ENCODE data around the gene PGA3.
"Not testable (repeated sequence)": the region's sequence is repeated elsewhere in the genome, so short reads cannot be mapped to it uniquely, and the experiment has no call there.

PGA3 gene

GRCh38 chr11:61211327-61211952, 8.1 kb downstream of the PGA3 start:
- not testable (repeated sequence) for DNase-seq

- not testable (repeated sequence) for DNase-seq
Observed at GRCh38 chr11:61212202-61212601, 8.9 kb downstream of the PGA3 start.

- not testable (repeated sequence) for DNase-seq
Observed at GRCh38 chr11:61213711-61214324, 10.5 kb downstream of the PGA3 start.

- not testable (repeated sequence) for DNase-seq
Observed at GRCh38 chr11:61218306-61218705, 15.0 kb downstream of the PGA3 start.

DNA sequence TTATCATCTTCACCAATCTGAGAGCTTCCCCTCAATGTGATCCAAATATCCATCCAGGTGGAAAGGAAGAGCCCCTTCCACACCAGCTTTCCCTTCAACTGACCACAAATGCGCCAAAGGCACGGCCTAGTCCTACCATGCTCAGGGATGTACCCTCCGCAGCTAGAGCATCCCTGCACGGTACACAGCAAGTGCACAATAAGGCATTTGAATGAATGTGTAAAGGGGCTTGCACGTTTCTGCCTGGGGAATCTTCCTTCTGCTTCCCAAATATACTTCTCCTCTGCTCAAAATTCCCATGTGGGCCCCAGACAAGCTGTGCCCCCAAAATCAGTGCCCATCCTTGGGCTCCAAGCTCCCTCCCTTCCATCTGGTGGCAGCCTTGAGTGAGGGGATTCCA, 15.7 kb downstream of the PGA3 start:
- DNase-seq, result not testable (repeated sequence)

GRCh38 chr11:61222047-61222446, 18.7 kb downstream of the PGA3 start, which contains the start of gene PGA4:
TSS of gene PGA4 (plus strand) at chr11:61222347. CDS start at chr11:61222401, 54 bp downstream.
- DNase-seq, result not testable (repeated sequence)

DNA sequence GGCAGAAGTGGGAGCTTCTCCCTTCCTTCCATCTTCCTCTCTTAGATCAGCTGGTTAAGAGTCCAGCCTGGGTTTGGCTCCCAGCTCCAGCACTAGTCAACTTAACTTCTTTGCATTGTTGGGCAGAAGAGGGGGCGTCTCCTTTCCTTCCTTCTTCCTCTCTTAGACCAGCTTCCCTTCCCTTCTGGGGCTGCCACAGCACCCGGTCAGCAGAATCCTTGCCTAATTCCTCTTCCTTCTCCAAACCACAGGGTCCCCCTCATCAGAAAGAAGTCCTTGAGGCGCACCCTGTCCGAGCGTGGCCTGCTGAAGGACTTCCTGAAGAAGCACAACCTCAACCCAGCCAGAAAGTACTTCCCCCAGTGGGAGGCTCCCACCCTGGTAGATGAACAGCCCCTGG, 19.4 kb downstream of the PGA3 start:
- DNase-seq, result not testable (repeated sequence)

DNA sequence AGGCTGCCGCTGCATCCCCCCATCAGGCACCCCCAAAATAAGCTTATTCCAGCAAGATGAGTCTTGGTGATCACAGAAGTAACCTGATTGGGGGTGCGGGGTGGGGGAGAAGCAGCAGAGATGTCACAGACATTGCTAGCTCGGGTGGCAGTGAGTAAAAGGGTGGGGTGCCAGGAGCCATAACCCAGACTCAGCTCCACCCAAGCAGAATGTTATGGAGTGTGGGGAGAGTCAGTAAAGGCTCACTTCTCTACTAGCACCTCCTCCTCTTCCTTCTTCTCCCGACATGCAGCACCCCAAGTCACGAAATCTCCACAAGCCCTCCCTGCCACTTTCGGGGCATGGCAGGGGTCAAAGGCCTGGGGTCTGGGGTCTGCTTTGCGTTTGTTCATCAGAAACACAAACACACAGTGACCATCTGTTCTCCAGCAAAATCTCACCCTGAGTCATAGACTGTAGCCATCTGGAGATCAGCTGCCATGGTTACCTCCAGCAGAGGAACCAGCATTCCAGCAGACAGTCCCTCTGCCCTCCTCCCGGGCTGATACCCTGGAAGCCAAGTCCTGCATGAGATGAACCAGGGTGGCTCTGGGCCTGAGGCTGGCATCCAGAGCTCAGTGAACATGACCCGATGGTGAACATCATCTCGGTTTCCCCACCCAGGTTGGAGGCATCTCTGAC, 23.3 kb downstream of the PGA3 start:
- not testable (repeated sequence) for DNase-seq

DNA sequence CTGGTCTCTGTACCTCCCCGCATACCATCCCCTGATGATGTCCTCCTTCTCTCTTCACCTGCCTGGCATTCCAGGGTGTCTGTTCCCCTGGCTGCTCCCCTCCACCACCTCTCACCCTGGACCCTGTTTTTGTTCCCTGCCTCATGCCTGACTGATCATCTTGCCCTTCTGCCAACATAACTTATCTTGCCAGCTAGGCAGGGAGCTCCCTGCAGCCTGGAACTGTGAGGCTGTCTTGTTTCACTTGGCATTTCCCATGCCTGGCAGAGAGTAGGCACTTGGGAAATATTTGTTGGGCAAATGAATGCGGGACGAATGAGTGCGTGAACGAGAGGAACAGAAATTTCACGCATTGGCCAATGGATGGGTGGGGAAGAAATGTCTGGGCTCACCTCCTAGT, 26.1 kb downstream of the PGA3 start:
- DNase-seq, result not testable (repeated sequence)

GRCh38 chr11:61231033-61231432, 27.7 kb downstream of the PGA3 start:
- DNase-seq, result not testable (repeated sequence)

DNA sequence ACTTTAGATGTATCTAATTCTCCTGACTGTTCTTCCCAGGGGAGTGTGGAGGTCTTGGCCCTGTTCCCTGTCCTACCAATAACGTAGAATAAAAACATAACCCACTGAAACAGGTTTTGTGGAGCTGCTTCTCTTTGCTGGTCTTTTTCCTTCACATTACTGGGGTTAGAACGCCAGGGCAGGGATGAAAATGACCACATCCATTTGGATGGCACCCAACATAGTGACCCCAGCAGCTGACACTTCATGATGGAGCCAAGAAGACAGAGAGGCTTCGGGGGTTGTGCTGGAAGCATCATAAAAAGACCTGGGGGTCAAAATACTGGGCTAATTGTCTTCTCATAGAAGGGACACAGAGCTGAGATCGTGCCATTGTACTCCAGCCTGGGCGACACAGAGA, 28.3 kb downstream of the PGA3 start:
- DNase-seq, result not testable (repeated sequence)

DNA sequence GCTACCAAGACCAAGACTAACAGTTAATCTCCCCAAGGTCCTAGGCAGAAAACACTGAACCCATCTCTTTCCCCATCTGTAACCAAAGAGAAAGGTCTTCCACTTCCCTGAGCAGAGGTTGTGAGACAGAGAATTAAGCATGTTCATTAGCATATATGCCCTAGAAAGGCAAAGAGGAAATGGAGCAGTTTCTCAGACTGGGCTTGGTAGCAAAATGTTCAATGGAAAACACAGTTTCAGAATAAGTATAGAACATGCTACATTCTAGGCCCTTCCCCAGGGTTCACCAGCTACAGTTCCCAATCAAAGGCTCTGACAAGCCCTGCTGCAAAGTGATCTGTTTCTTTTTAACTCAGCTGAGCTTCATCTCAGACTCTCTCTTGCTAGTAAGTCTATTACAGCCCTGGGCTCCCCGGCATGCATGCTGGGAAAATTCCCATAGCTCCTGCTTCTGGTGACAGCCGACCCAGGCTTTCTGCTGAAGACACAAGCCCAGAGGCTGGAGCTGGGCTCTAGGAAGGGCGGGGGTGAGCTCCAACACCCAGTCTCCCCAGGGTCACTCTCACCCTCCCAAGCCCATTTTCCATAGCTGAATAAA, 29.3 kb downstream of the PGA3 start:
- not testable (repeated sequence) for DNase-seq

DNA sequence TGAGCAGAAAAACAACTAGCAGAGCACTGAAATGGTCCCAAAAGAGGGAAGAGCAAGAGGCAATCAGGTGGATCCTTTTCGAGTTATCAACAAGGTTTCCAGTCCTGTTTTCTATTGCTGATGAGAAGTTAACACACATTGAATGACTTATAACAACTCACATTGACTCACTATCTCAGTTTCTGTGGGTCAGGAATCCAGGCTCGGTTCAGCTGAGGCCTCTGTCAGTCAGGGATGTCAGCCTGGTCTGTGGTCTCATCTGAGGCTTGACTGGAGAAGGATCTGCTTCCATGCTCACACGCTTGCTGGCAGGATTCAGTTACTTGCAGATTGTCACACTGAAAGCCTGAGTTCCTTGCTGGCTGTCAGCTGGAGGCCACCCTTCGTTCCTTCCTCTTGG, 33.8 kb downstream of the PGA3 start:
- not testable (repeated sequence) for DNase-seq

DNA sequence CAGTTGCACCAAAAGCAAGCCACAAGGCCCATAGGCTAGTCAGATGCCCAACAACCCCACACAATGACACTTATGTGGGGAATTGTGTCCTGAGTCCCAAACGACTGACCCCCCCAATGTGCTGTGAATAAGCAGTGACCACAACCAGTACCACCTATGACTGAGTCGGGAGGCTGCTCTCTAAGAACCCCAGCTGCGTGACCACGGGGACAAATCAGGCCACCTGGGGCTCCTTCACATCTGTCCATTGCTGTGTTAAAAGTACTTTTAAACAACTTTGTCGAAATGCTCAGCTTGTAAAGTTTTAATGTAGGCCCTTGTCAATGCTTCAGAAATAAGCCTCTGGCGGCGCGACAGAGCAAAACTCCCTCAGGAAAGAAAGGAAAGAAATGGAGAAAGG, 37.0 kb downstream of the PGA3 start:
- DNase-seq, result not testable (repeated sequence)

- not testable (repeated sequence) for DNase-seq
Observed at GRCh38 chr11:61240875-61241274, 37.6 kb downstream of the PGA3 start, which contains the start of gene PGA5. TSS of gene PGA5 (plus strand) at chr11:61241175. CDS start at chr11:61241227, 52 bp downstream.

- DNase-seq, result not testable (repeated sequence)
Observed at GRCh38 chr11:61241526-61241925, 38.2 kb downstream of the PGA3 start.

GRCh38 chr11:61245284-61245964, 42.1 kb downstream of the PGA3 start:
- DNase-seq, result not testable (repeated sequence)

GRCh38 chr11:61248071-61248470, 44.8 kb downstream of the PGA3 start:
- not testable (repeated sequence) for DNase-seq

GRCh38 chr11:61249201-61249600, 45.9 kb downstream of the PGA3 start:
- not testable (repeated sequence) for DNase-seq

- DNase-seq, result not testable (repeated sequence)
Observed at GRCh38 chr11:61250796-61251765, 47.8 kb downstream of the PGA3 start.

DNA sequence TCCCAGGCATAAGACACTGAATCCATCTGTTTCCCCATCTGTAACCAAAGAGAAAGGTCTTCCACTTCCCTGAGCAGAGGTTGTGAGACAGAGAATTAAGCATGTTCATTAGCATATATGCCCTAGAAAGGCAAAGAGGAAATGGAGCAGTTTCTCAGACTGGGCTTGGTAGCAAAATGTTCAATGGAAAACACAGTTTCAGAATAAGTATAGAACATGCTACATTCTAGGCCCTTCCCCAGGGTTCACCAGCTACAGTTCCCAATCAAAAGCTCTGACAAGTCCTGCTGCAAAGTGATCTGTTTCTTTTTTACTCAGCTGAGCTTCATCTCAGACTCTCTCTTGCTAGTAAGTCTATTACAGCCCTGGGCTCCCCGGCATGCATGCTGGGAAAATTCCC, 49.0 kb downstream of the PGA3 start:
- DNase-seq, result not testable (repeated sequence)
